ACC112 (cell line): ENCODE measurements around the gene TRAF4.

ENCODE experiments used
- H2AFZ ChIP-seq: fragments of 200-600 bp; sonication (generic); one replicate; pipeline ENCODE4 v1.6.0; 2017; ENCODE audit warnings: antibody characterized with exemption, low read length; ENCODE audit not compliant: unreplicated experiment
- H3K27ac ChIP-seq: fragments of 200-600 bp; sonication (generic); 2 replicates; pipeline ENCODE4 v1.5.1; 2014; ENCODE audit warnings: low read depth, mild to moderate bottlenecking, antibody characterized with exemption, low read length, moderate library complexity
- H3K27me3 ChIP-seq: fragments of 200-600 bp; sonication (generic); 2 replicates; pipeline ENCODE4 v1.6.1; 2014; ENCODE audit warnings: mild to moderate bottlenecking, antibody characterized with exemption, low read length, moderate library complexity, mixed read lengths; ENCODE audit not compliant: insufficient read depth
- H3K36me3 ChIP-seq: fragments of 200-600 bp; sonication (generic); 2 replicates; pipeline ENCODE4 v1.6.1; 2016; ENCODE audit warnings: mild to moderate bottlenecking, antibody characterized with exemption, low read length, moderate library complexity, mixed read lengths; ENCODE audit not compliant: insufficient read depth
- H3K4me1 ChIP-seq: fragments of 200-600 bp; sonication (generic); one replicate; pipeline ENCODE4 v1.6.1; 2016; ENCODE audit warnings: low read length, mixed read lengths; ENCODE audit not compliant: insufficient read depth, unreplicated experiment, control insufficient read depth
- H3K4me3 ChIP-seq: fragments of 200-600 bp; sonication (generic); 2 replicates; pipeline ENCODE4 v1.5.1; 2014; ENCODE audit warnings: mild to moderate bottlenecking, low read depth, low read length
- H3K79me2 ChIP-seq: fragments of 200-600 bp; sonication (generic); one replicate; pipeline ENCODE4 v1.6.0; 2016; ENCODE audit warnings: low read length; ENCODE audit not compliant: control insufficient read depth, unreplicated experiment, insufficient read depth

TRAF4 gene

GRCh38 chr17:28705074-28705659, 38.6 kb upstream of the TRAF4 start:
- Histone ChIP-seq H3K27me3 (no peaks in the 10 kb centered on the region), H3K27ac (no peak overlapping the region), H3K36me3 (peaks cover 9% of the 10 kb centered on the region; the same call in 1 of the 2 replicates), H3K79me2 (peaks cover 5% of the 10 kb centered on the region), H2AFZ (no peak overlapping the region), H3K4me1 (peaks cover 6% of the 10 kb centered on the region), H3K4me3 (no peak overlapping the region)

GRCh38 chr17:28705728-28706334, 38.0 kb upstream of the TRAF4 start:
- peaks cover 6% of the 10 kb centered on the region; the same call in 1 of the 2 replicates for H3K36me3 ChIP-seq
- H2AFZ ChIP-seq = no peak overlapping the region
- no peaks in the 10 kb centered on the region for H3K27me3 ChIP-seq
- H3K27ac ChIP-seq = no peak overlapping the region
- H3K4me3 ChIP-seq = no peak overlapping the region
- peaks cover 6% of the 10 kb centered on the region for H3K4me1 ChIP-seq
- H3K79me2 ChIP-seq = peaks cover 5% of the 10 kb centered on the region

DNA sequence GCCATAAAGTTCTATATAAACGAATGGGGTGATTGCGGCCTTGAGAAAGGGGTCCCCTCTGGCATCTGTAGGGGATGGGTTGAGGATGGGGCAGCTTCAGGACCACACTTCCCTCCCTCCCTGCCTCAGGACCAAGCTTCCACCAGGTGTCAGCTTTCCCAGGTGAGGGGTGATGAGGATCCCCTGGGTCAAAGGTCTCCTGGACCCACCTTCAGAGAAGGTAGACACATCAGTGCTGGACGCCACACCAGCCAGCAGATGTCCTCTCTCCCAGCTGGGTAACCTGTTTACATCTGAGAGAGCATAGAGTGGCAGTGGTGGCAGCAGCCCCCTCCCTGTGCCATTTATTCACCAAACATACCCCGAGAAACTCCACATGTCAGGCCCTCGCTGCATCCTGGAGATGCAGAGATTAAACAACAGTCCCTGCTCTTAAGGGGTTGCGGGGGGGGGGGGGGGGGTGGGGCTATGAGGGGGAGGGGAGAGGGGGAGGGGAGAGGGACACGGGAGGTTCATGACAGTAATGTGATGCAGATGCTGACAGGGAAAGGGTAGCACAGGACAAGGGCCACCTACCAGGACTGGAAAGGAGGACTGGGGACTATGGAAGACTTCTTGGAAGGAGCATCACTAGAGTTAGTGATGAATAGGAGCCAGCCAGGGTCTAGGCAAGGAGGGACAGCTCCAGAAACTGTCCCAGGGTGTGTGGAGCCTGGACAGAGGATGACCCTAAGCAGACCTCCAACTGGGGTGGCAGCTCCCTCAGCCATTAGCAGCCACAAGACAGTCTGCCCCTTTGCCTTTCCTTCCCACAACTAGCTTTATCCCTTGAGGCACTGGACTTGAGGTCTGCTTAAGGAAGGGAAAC, 37.1 kb upstream of the TRAF4 start:
- Histone ChIP-seq H3K27ac (no peak overlapping the region), H2AFZ (no peak overlapping the region), H3K27me3 (no peaks in the 10 kb centered on the region), H3K36me3 (peaks cover 2% of the 10 kb centered on the region; the same call in 1 of the 2 replicates), H3K79me2 (peaks cover 5% of the 10 kb centered on the region), H3K4me3 (no peak overlapping the region), H3K4me1 (peaks cover 6% of the 10 kb centered on the region)

- Histone ChIP-seq H2AFZ (no peak overlapping the region), H3K4me3 (no peak overlapping the region), H3K79me2 (peaks cover 5% of the 10 kb centered on the region), H3K4me1 (peaks cover 9% of the 10 kb centered on the region), H3K27me3 (no peaks in the 10 kb centered on the region), H3K36me3 (peaks cover 1% of the 10 kb centered on the region; the same call in 1 of the 2 replicates), H3K27ac (no peak overlapping the region)
These were observed 36.5 kb upstream of the TRAF4 start for GRCh38 chr17:28707339-28707720.

DNA sequence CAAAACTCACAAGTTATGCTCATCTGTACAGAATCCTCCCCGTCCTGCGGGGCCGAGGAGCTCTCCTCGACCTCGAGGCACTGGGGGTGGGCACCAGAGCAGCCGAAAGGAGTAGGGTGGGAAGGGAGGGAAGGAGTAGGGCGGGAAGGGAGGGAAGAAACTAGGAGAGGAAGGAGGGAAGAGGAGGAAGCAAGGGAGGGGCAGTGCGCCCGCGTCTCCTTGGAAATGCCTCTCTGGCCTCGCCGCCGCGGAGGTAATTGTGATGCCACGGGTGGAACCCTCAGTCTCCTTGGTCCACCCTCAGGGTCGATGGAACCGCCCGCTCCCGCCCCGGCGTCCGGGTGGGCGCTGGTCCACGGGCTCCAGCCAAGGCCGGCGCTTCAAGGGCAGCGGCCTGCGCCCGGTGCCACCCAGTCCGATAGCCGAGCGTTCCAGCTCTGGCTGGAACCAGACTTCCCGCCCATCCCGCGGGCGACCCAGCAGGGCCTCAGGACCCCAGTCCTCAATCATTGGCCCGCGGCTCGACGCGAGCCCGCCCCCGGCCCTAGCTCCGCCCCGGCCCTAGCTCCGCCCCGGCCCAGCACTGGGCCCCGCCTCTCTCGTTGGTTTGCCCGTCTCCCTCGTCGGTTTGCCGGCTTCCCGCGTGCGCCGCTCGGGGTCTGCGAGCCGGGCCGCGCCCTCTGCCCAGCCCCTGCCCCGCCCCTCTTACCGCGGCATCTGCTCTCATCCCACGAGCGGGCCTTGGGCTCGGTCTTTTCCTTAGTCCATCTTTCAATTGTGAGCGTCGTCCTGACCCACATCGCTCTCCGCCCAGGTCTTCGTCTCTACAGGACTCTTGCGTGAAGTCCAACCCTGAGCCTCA, 32.7 kb upstream of the TRAF4 start:
- peak overlapping the region; percentile 92 for H3K27ac ChIP-seq
- H2AFZ ChIP-seq = peak overlapping the region; percentile 37
- H3K4me3 ChIP-seq = peak overlapping the region; percentile 85
- no peaks in the 10 kb centered on the region for H3K27me3 ChIP-seq
- H3K36me3 ChIP-seq = peaks cover 19% of the 10 kb centered on the region
- H3K79me2 ChIP-seq = peaks cover 18% of the 10 kb centered on the region
- peaks cover 20% of the 10 kb centered on the region for H3K4me1 ChIP-seq

- Histone ChIP-seq H3K79me2 (peaks cover 24% of the 10 kb centered on the region), H3K27ac (peak within 1 kb of the TSS; percentile 92), H3K27me3 (no peaks in the 10 kb centered on the region), H3K4me1 (peaks cover 24% of the 10 kb centered on the region), H3K36me3 (peaks cover 19% of the 10 kb centered on the region), H3K4me3 (peak within 1 kb of the TSS; percentile 85), H2AFZ (peak within 1 kb of the TSS; percentile 37)
These were observed 32.1 kb upstream of the TRAF4 start, which contains the start of gene PROCA1 for GRCh38 chr17:28711723-28712031. Gene PROCA1, minus strand, starts transcription at chr17:28711888. Its CDS starts 228 bp downstream, at chr17:28711660.

DNA sequence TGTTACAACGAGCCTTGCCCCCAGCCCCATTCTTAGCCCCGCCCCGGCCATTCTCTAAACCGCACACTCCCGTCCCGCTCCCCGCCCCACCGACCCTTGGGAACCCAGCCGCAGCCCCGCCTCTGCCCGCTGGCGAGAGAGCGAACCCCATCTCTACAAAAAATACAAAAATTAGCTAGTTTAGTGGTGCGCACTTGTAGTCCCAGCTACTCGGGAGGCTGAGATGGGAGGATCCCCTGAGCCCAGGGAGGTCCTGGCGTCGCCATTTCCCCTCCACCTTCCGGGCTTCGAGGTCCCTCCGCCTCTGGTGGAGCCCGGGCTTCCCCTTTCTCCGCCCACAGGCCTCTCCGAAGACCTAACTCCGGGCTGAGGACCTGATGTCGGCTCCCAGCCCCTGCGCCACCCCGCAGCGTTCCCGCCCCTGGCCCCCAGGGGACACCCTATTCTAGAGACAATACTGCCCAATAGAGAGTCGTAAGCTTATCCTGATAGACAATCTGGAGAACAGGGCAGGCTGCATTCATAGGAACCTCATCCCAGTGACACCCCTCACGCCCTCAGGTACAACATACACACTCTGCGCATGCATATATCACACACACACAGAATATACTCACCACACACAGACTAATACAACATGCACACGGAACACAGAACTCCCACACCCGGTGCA, 31.6 kb upstream of the TRAF4 start:
- Histone ChIP-seq H3K4me1 (peaks cover 24% of the 10 kb centered on the region), H3K36me3 (peaks cover 19% of the 10 kb centered on the region), H3K27me3 (no peaks in the 10 kb centered on the region), H3K4me3 (peak overlapping the region; percentile 85), H3K27ac (peak overlapping the region; percentile 92), H2AFZ (peak overlapping the region; percentile 37), H3K79me2 (peaks cover 28% of the 10 kb centered on the region)

GRCh38 chr17:28712705-28713415, 31.0 kb upstream of the TRAF4 start:
- Histone ChIP-seq H3K27me3 (no peaks in the 10 kb centered on the region), H3K4me3 (0 out of 2 replicates have a peak overlapping the region, but pooled peaks have one; percentile 85), H3K79me2 (peaks cover 32% of the 10 kb centered on the region), H2AFZ (no peak overlapping the region), H3K27ac (no peak overlapping the region), H3K36me3 (peaks cover 19% of the 10 kb centered on the region), H3K4me1 (peaks cover 24% of the 10 kb centered on the region)

DNA sequence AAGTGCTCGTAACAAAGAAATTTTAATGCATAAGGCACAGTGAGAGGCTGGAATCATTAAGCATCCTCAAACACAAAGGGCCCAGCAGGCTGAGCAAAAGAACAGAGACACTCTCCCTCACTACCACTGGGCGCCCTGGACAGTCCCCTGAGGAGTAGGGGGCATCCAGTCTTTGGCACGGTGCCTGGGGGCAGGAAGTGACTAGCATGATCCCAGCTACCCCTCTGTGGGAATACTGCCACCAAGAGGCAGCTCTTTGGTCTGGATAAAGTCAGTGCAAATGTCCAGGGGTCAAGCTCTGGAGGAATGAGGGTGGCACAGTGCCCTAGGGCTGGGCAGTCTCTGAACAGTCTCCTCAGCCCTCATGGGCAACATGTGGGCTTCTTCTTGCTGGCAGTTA, 29.5 kb upstream of the TRAF4 start:
- Histone ChIP-seq H3K27me3 (no peaks in the 10 kb centered on the region), H3K27ac (no peak overlapping the region)

More for the DNA sequence above, 29.5 kb upstream of the TRAF4 start:
- Histone ChIP-seq H3K4me1 (peaks cover 31% of the 10 kb centered on the region), H3K79me2 (peaks cover 32% of the 10 kb centered on the region), H3K36me3 (peaks cover 19% of the 10 kb centered on the region), H3K4me3 (no peak overlapping the region), H2AFZ (no peak overlapping the region)
